C4-2B (cell line): ENCODE data around the gene NRG3.

Experiments
- ZFX ChIP-seq: fragments of 450-650 bp; IDR thresholded peaks from 2 replicates; pipeline ENCODE4 v1.6.1; 2017
- TF ChIP-seq, protein P1 (sequence below): fragments of 450-650 bp; conservative IDR thresholded peaks from 2 replicates; pipeline ENCODE4 v1.5.1; 2017; ENCODE audit warnings: mild to moderate bottlenecking

DNA sequence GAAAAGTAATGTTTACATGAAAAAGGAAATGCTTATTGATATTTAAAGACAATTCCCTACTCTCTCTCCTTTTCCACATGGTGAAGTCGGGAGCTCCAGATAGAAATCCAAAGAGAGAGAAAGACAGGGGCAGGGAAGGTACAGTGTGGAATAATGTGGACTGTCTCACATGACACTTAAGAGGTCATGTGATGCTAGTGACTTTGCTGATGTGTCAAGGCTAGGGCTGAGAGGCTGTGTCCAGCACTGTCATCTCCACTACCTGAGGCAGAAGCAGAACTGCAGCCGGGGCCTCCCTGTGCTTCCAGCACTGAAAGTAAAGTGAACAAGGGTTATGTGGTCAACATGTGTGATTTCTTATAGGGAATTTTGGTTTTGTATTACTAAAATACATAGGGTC lies 26.0 kb downstream of the NRG3 start:
- TF ChIP-seq, protein P1, sequence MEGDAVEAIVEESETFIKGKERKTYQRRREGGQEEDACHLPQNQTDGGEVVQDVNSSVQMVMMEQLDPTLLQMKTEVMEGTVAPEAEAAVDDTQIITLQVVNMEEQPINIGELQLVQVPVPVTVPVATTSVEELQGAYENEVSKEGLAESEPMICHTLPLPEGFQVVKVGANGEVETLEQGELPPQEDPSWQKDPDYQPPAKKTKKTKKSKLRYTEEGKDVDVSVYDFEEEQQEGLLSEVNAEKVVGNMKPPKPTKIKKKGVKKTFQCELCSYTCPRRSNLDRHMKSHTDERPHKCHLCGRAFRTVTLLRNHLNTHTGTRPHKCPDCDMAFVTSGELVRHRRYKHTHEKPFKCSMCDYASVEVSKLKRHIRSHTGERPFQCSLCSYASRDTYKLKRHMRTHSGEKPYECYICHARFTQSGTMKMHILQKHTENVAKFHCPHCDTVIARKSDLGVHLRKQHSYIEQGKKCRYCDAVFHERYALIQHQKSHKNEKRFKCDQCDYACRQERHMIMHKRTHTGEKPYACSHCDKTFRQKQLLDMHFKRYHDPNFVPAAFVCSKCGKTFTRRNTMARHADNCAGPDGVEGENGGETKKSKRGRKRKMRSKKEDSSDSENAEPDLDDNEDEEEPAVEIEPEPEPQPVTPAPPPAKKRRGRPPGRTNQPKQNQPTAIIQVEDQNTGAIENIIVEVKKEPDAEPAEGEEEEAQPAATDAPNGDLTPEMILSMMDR, result no peak
- TF ChIP-seq ZFX, result no peak
